ENCODE data around the gene KAZN. TPM values are rescaled to one million over a fixed set of nuclear protein-coding genes. Genes with fewer than 3 reads are reported as not detected.

The KAZN gene
- total RNA-seq, 2 donors from 2014 or later = 0.46 to 0.58 TPM

GRCh38 chr1:14608308-14608707 is 9.8 kb downstream of the KAZN start:
- Mint-ChIP-seq H3K36me3 (ENCODE audit: insufficient read depth in 2 of 2) (no peaks in the 10 kb centered on the region), H3K9me3 (no peaks in the 10 kb centered on the region), H3K4me3 (no peak overlapping the region), H3K27ac (no peak overlapping the region), H3K4me1 (ENCODE audit: low read depth) (no peaks in the 10 kb centered on the region), H3K27me3 (ENCODE audit: low read depth) (peaks cover 15% of the 10 kb centered on the region)
- DNase-seq (no peak), ATAC-seq (replicated peaks in 1 of 2) (no peak)

- H3K4me1 Mint-ChIP-seq (ENCODE audit: low read depth) = no peaks in the 10 kb centered on the region
- H3K9me3 Mint-ChIP-seq = peaks cover 0 to 3% of the 10 kb centered on the region in 2 donors
- H3K27ac Mint-ChIP-seq = no peak overlapping the region
- H3K27me3 Mint-ChIP-seq (ENCODE audit: low read depth) = peaks cover 12% of the 10 kb centered on the region
- DNase-seq = no peak
- H3K36me3 Mint-ChIP-seq (ENCODE audit: insufficient read depth in 2 of 2) = peaks cover 0 to 2% of the 10 kb centered on the region in 2 donors
- no peak overlapping the region for H3K4me3 Mint-ChIP-seq
- no peak for ATAC-seq (replicated peaks in 1 of 2)
Measured at GRCh38 chr1:14610761-14611160, 12.3 kb downstream of the KAZN start.

GRCh38 chr1:14611792-14612191 is 13.3 kb downstream of the KAZN start:
- peaks cover 0 to 2% of the 10 kb centered on the region in 2 donors for H3K36me3 Mint-ChIP-seq (ENCODE audit: insufficient read depth in 2 of 2)
- H3K4me3 Mint-ChIP-seq = no peak overlapping the region
- no peak overlapping the region for H3K27ac Mint-ChIP-seq
- H3K27me3 Mint-ChIP-seq (ENCODE audit: low read depth) = peaks cover 12% of the 10 kb centered on the region
- DNase-seq = no peak
- no peak for ATAC-seq (replicated peaks in 1 of 2)
- H3K4me1 Mint-ChIP-seq (ENCODE audit: low read depth) = no peaks in the 10 kb centered on the region
- peaks cover 0 to 3% of the 10 kb centered on the region in 2 donors for H3K9me3 Mint-ChIP-seq

GRCh38 chr1:14612256-14612655 is 13.8 kb downstream of the KAZN start:
- no peaks in the 10 kb centered on the region for H3K4me1 Mint-ChIP-seq (ENCODE audit: low read depth)
- H3K9me3 Mint-ChIP-seq = peaks cover 0 to 3% of the 10 kb centered on the region in 2 donors

GRCh38 chr1:14613926-14614325 is 15.4 kb downstream of the KAZN start:
- no peak overlapping the region for H3K27ac Mint-ChIP-seq
- no peak overlapping the region for H3K4me3 Mint-ChIP-seq
- no peaks in the 10 kb centered on the region for H3K4me1 Mint-ChIP-seq (ENCODE audit: low read depth)
- peaks cover 0 to 2% of the 10 kb centered on the region in 2 donors for H3K36me3 Mint-ChIP-seq (ENCODE audit: insufficient read depth in 2 of 2)
- DNase-seq (no peak), ATAC-seq (replicated peaks in 1 of 2) (no peak)
- H3K27me3 Mint-ChIP-seq (ENCODE audit: low read depth) = peaks cover under 1% of the 10 kb centered on the region
- H3K9me3 Mint-ChIP-seq = peaks cover 3% of the 10 kb centered on the region in 2 donors

More at GRCh38 chr1:14612256-14612655, 13.8 kb downstream of the KAZN start:
- Mint-ChIP-seq H3K27me3 (ENCODE audit: low read depth) (peaks cover 12% of the 10 kb centered on the region), H3K4me3 (no peak overlapping the region), H3K27ac (no peak overlapping the region), H3K36me3 (ENCODE audit: insufficient read depth in 2 of 2) (peaks cover 0 to 2% of the 10 kb centered on the region in 2 donors)
- ATAC-seq (replicated peaks in 1 of 2) (no peak), DNase-seq (no peak)

GRCh38 chr1:14614341-14614740 is 15.9 kb downstream of the KAZN start:
- ATAC-seq (replicated peaks in 1 of 2) (no peak), DNase-seq (no peak)
- peaks cover 0 to 2% of the 10 kb centered on the region in 2 donors for H3K36me3 Mint-ChIP-seq (ENCODE audit: insufficient read depth in 2 of 2)
- no peaks in the 10 kb centered on the region for H3K27me3 Mint-ChIP-seq (ENCODE audit: low read depth)
- H3K27ac Mint-ChIP-seq = no peak overlapping the region
- no peaks in the 10 kb centered on the region for H3K4me1 Mint-ChIP-seq (ENCODE audit: low read depth)
- H3K4me3 Mint-ChIP-seq = no peak overlapping the region
- H3K9me3 Mint-ChIP-seq = peaks cover 4% of the 10 kb centered on the region in 2 donors

- Mint-ChIP-seq H3K36me3 (ENCODE audit: insufficient read depth in 2 of 2) (peaks cover 0 to 2% of the 10 kb centered on the region in 2 donors), H3K27me3 (ENCODE audit: low read depth) (no peaks in the 10 kb centered on the region), H3K27ac (no peak overlapping the region), H3K4me3 (no peak overlapping the region), H3K4me1 (ENCODE audit: low read depth) (no peaks in the 10 kb centered on the region), H3K9me3 (peaks cover 4% of the 10 kb centered on the region in 2 donors)
- ATAC-seq (replicated peaks in 1 of 2) (no peak), DNase-seq (no peak)
Measured at GRCh38 chr1:14615549-14616218, 17.2 kb downstream of the KAZN start.

- Mint-ChIP-seq H3K9me3 (peaks cover 5 to 8% of the 10 kb centered on the region in 2 donors), H3K36me3 (ENCODE audit: insufficient read depth in 2 of 2) (peaks cover 0 to 2% of the 10 kb centered on the region in 2 donors), H3K27ac (no peak overlapping the region), H3K4me3 (no peak overlapping the region), H3K4me1 (ENCODE audit: low read depth) (no peaks in the 10 kb centered on the region), H3K27me3 (ENCODE audit: low read depth) (no peaks in the 10 kb centered on the region)
- no peak for DNase-seq
- no peak for ATAC-seq (replicated peaks in 1 of 2)
Measured at GRCh38 chr1:14616632-14617396, 18.3 kb downstream of the KAZN start.

- H3K9me3 Mint-ChIP-seq = peaks cover 5 to 8% of the 10 kb centered on the region in 2 donors
- ATAC-seq (replicated peaks in 1 of 2) (no peak), DNase-seq (no peak)
- H3K4me3 Mint-ChIP-seq = no peak overlapping the region
- H3K27ac Mint-ChIP-seq = no peak overlapping the region
- H3K36me3 Mint-ChIP-seq (ENCODE audit: insufficient read depth in 2 of 2) = peaks cover 0 to 2% of the 10 kb centered on the region in 2 donors
- H3K4me1 Mint-ChIP-seq (ENCODE audit: low read depth) = no peaks in the 10 kb centered on the region
- no peaks in the 10 kb centered on the region for H3K27me3 Mint-ChIP-seq (ENCODE audit: low read depth)
Measured at GRCh38 chr1:14617791-14618190, 19.3 kb downstream of the KAZN start.

GRCh38 chr1:14620941-14621340 is 22.5 kb downstream of the KAZN start:
- Mint-ChIP-seq H3K27ac (no peak overlapping the region), H3K4me3 (no peak overlapping the region), H3K9me3 (peaks cover 5 to 8% of the 10 kb centered on the region in 2 donors), H3K4me1 (ENCODE audit: low read depth) (no peaks in the 10 kb centered on the region), H3K36me3 (ENCODE audit: insufficient read depth in 2 of 2) (no peaks in the 10 kb centered on the region), H3K27me3 (ENCODE audit: low read depth) (no peaks in the 10 kb centered on the region)
- no peak for DNase-seq
- ATAC-seq (replicated peaks in 1 of 2) = no peak

- H3K4me3 Mint-ChIP-seq = no peak overlapping the region
- peaks cover 5 to 8% of the 10 kb centered on the region in 2 donors for H3K9me3 Mint-ChIP-seq
- no peak overlapping the region for H3K27ac Mint-ChIP-seq
- no peaks in the 10 kb centered on the region for H3K27me3 Mint-ChIP-seq (ENCODE audit: low read depth)
- no peak for DNase-seq
- no peaks in the 10 kb centered on the region for H3K36me3 Mint-ChIP-seq (ENCODE audit: insufficient read depth in 2 of 2)
- no peaks in the 10 kb centered on the region for H3K4me1 Mint-ChIP-seq (ENCODE audit: low read depth)
- ATAC-seq (replicated peaks in 1 of 2) = no peak
Measured at GRCh38 chr1:14623090-14623489, 24.6 kb downstream of the KAZN start.

- no peak for DNase-seq
- Mint-ChIP-seq H3K9me3 (peaks cover 3 to 4% of the 10 kb centered on the region in 2 donors), H3K27ac (no peak overlapping the region), H3K36me3 (ENCODE audit: insufficient read depth in 2 of 2) (no peaks in the 10 kb centered on the region), H3K4me3 (no peak overlapping the region), H3K27me3 (ENCODE audit: low read depth) (no peaks in the 10 kb centered on the region), H3K4me1 (ENCODE audit: low read depth) (no peaks in the 10 kb centered on the region)
- ATAC-seq (replicated peaks in 1 of 2) = no peak
Measured at GRCh38 chr1:14624941-14625340, 26.5 kb downstream of the KAZN start.

GRCh38 chr1:14625572-14625971 is 27.1 kb downstream of the KAZN start:
- no peaks in the 10 kb centered on the region for H3K36me3 Mint-ChIP-seq (ENCODE audit: insufficient read depth in 2 of 2)
- no peaks in the 10 kb centered on the region for H3K27me3 Mint-ChIP-seq (ENCODE audit: low read depth)
- no peak overlapping the region for H3K27ac Mint-ChIP-seq
- ATAC-seq (replicated peaks in 1 of 2) = no peak
- H3K4me3 Mint-ChIP-seq = no peak overlapping the region
- no peak for DNase-seq
- H3K9me3 Mint-ChIP-seq = peaks cover 3 to 4% of the 10 kb centered on the region in 2 donors
- no peaks in the 10 kb centered on the region for H3K4me1 Mint-ChIP-seq (ENCODE audit: low read depth)

Data from activated T-cell treated with anti-CD3 and anti-CD28 coated beads, Interleukin-2, amount 50 U/mL, for 72 hours (primary cell).